ENCODE measurements around the gene ADAMTS2.

DNA sequence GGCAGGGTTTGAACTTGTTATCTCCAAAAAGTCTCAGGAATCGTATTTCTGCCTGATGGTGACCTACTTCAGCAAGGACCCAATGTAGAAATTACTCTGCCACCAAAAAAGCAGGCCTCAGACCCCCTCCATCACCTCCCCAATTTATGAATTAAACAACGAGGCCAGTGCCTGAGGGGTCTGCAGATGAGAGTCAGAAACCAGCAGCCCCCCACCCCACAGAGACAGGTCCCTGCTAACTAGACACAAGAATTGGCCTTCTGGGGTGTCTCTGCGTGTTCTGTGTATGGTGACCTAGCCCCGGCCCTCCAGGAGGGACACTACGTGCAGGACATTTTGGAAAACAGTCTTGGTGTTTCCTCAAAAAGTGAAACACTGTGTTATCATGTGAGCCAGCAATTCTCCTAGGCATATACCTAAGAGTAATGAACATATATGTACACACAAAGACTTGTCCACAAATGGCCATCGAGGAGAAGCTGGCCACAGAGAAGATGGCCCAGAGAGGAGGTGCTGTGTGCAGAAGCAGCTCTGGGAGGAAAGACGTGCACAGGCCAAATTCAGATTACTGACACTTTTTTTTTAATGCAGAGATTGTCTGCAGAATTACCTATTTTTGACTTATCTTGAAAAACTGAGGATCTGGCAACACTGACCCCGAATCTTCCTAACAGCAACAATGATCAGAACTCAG lies 93.8 kb downstream of the ADAMTS2 start:
- TF ChIP-seq, protein P1, sequence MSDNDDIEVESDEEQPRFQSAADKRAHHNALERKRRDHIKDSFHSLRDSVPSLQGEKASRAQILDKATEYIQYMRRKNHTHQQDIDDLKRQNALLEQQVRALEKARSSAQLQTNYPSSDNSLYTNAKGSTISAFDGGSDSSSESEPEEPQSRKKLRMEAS (IDR thresholded peaks at IDR 0.05; ENCODE audit: insufficient read depth, insufficient read length): no peak
- no peak for TF ChIP-seq POLR2AphosphoS5 (IDR thresholded peaks at IDR 0.05; ENCODE audit: insufficient read depth, low read depth, low read length)
